ENCODE results near the gene ROR2. TPM values are rescaled to one million over a fixed set of nuclear protein-coding genes. Genes with fewer than 3 reads are reported as not detected.

The ROR2 gene
- total RNA-seq, 1 experiment from 2014 or later = 0.84 TPM

DNA sequence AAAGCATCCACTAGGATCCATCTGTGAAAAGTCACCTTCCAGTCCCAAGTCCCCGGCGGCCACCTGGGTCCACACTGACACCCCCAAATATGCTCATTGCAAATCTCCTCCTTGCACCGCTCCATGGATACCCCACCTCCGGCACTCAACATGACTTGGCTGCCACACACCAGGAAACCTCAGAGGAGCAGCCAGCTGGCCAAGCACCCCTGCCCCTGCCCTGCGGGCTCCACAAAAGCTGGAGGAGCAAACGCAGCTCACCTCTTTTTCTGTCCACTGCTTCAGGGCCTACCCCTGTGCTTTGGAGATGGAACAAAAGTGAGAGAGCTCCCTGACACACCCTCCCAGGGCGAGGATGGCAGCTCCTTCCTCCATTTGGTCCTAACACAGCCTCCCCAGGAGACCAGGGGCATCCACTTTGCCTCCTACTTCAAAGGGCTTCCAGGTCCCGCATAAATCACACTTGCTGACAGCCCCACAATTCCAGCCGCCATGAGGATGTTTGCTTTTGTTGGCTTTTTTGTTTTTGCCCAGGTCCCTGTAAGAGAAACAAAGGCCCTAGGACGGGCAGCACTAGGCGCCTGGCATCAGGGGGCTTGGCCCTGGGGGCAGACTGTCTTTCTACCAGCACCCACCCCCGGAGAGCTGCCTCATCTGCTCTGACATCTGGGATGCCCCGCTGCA is 14.8 kb downstream of the ROR2 start:
- ChIA-PET POLR2A (interaction anchor here (0.7 kb wide), 1 partner anchor 29 kb away, joined by 3 read pairs; no protein-coding TSS in a partner anchor), CTCF (interaction anchor here (0.5 to 1.0 kb wide), 2 partner anchors 19 to 357 kb away, joined by 3 to 5 read pairs; no protein-coding TSS in a partner anchor)
- TF ChIP-seq, protein P1, sequence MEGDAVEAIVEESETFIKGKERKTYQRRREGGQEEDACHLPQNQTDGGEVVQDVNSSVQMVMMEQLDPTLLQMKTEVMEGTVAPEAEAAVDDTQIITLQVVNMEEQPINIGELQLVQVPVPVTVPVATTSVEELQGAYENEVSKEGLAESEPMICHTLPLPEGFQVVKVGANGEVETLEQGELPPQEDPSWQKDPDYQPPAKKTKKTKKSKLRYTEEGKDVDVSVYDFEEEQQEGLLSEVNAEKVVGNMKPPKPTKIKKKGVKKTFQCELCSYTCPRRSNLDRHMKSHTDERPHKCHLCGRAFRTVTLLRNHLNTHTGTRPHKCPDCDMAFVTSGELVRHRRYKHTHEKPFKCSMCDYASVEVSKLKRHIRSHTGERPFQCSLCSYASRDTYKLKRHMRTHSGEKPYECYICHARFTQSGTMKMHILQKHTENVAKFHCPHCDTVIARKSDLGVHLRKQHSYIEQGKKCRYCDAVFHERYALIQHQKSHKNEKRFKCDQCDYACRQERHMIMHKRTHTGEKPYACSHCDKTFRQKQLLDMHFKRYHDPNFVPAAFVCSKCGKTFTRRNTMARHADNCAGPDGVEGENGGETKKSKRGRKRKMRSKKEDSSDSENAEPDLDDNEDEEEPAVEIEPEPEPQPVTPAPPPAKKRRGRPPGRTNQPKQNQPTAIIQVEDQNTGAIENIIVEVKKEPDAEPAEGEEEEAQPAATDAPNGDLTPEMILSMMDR (IDR thresholded peaks at IDR 0.05; ENCODE audit: unreplicated experiment) = no peak
- no TSS peak for BruUV-seq (replicated peaks)
- Mint-ChIP-seq H3K36me3 (ENCODE audit: insufficient read depth, unreplicated experiment) (no peaks in the 10 kb centered on the region), H3K27me3 (ENCODE audit: insufficient read depth, unreplicated experiment) (no peaks in the 10 kb centered on the region), H3K27ac (ENCODE audit: low read depth, unreplicated experiment) (no peak overlapping the region), H3K9me3 (ENCODE audit: unreplicated experiment) (no peaks in the 10 kb centered on the region), H3K4me1 (ENCODE audit: insufficient read depth, unreplicated experiment) (no peaks in the 10 kb centered on the region), H3K4me3 (ENCODE audit: unreplicated experiment) (no peak overlapping the region)
- DNase-seq (ENCODE audit: unreplicated experiment) = no peak
- intact Hi-C loops (cut with micrococcal nuclease) = no loop called here

DNA sequence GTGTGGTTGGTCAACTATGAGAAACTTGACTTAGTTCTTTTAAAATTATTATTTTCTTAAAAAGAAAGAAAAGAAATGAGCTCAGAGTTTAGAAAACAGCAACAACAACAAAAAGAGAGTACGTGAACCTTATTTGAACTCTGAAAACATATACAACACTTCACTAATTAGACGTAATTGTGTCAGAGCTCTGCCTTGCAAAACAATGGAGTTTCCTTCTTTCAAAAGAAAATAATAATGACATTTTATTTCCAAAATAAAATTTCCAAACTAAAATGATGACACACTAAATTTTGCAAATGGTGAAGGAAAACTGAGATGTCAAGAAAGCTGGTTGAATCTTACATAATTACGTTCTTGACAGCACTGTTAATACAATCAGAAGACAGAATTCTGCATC is 15.4 kb downstream of the ROR2 start:
- no TSS peak for BruUV-seq (replicated peaks)
- Mint-ChIP-seq H3K27ac (ENCODE audit: low read depth, unreplicated experiment) (no peak overlapping the region), H3K36me3 (ENCODE audit: insufficient read depth, unreplicated experiment) (no peaks in the 10 kb centered on the region), H3K27me3 (ENCODE audit: insufficient read depth, unreplicated experiment) (no peaks in the 10 kb centered on the region), H3K4me1 (ENCODE audit: insufficient read depth, unreplicated experiment) (no peaks in the 10 kb centered on the region), H3K4me3 (ENCODE audit: unreplicated experiment) (no peak overlapping the region), H3K9me3 (ENCODE audit: unreplicated experiment) (no peaks in the 10 kb centered on the region)
- DNase-seq (ENCODE audit: unreplicated experiment) = no peak
- TF ChIP-seq, protein P1 (IDR thresholded peaks at IDR 0.05; ENCODE audit: unreplicated experiment) = no peak
- ChIA-PET POLR2A (interaction anchor here (0.7 kb wide), 1 partner anchor 29 kb away, joined by 3 read pairs; no protein-coding TSS in a partner anchor), CTCF (interaction anchor here (0.5 to 1.0 kb wide), 3 partner anchors 20 to 422 kb away, joined by 3 to 5 read pairs (median 3); no protein-coding TSS in a partner anchor)
- intact Hi-C loops (cut with micrococcal nuclease) = no loop called here

- DNase-seq (ENCODE audit: unreplicated experiment) = no peak
- intact Hi-C loops (cut with micrococcal nuclease) = no loop called here
- Mint-ChIP-seq H3K9me3 (ENCODE audit: unreplicated experiment) (no peaks in the 10 kb centered on the region), H3K4me3 (ENCODE audit: unreplicated experiment) (no peak overlapping the region), H3K36me3 (ENCODE audit: insufficient read depth, unreplicated experiment) (no peaks in the 10 kb centered on the region), H3K4me1 (ENCODE audit: insufficient read depth, unreplicated experiment) (no peaks in the 10 kb centered on the region), H3K27ac (ENCODE audit: low read depth, unreplicated experiment) (no peak overlapping the region), H3K27me3 (ENCODE audit: insufficient read depth, unreplicated experiment) (no peaks in the 10 kb centered on the region)
- ChIA-PET CTCF (interaction anchor here (0.7 to 1.0 kb wide), 3 partner anchors 21 to 1420 kb away, joined by 3 to 5 read pairs (median 3); no protein-coding TSS in a partner anchor), POLR2A (no interaction called here)
- no TSS peak for BruUV-seq (replicated peaks)
- TF ChIP-seq, protein P1 (IDR thresholded peaks at IDR 0.05; ENCODE audit: unreplicated experiment) = no peak
Observed at GRCh38 chr9:91933556-91934352, 16.3 kb downstream of the ROR2 start.

DNA sequence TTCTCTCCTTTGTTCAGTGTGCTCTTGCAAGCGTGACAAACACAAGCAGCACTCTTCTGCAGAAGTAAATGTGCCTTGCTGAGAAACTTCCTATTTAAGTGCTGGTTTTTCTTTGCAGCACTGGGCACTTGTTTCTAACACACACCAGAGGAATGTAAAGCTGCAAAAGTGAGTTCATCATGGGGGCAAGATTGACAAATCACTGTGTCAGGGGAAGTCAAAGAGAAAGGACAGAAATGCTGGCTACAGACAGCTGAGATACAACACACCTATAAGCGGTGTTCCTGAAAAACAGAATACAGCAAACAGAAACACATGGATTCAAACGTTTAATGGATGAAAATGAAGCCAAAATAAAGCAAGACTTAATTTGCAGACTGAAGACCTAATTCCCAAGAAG is 19.6 kb downstream of the ROR2 start:
- Mint-ChIP-seq H3K4me3 (ENCODE audit: unreplicated experiment) (no peak overlapping the region), H3K4me1 (ENCODE audit: insufficient read depth, unreplicated experiment) (no peaks in the 10 kb centered on the region), H3K9me3 (ENCODE audit: unreplicated experiment) (no peaks in the 10 kb centered on the region), H3K36me3 (ENCODE audit: insufficient read depth, unreplicated experiment) (no peaks in the 10 kb centered on the region), H3K27me3 (ENCODE audit: insufficient read depth, unreplicated experiment) (no peaks in the 10 kb centered on the region), H3K27ac (ENCODE audit: low read depth, unreplicated experiment) (no peak overlapping the region)
- ChIA-PET CTCF (interaction anchor here (0.6 to 0.7 kb wide), 2 partner anchors 85 to 183 kb away, joined by 3 read pairs; no protein-coding TSS in a partner anchor), POLR2A (no interaction called here)
- BruUV-seq (replicated peaks) = no TSS peak
- TF ChIP-seq, protein P1 (IDR thresholded peaks at IDR 0.05; ENCODE audit: unreplicated experiment) = no peak
- intact Hi-C loops (cut with micrococcal nuclease) = no loop called here
- DNase-seq (ENCODE audit: unreplicated experiment) = peak; percentile 17
